Transverse colon (tissue), 4 donors: ENCODE results near the gene MGST2.

ENCODE experiments used
- CTCF ChIP-seq, 5 experiments: fragments of 200-600 bp in 3 of 5; fragments of 450-650 bp in 2 of 5; sonication (generic) in 3 of 5; IDR thresholded peaks; 1 replicate in 2 of 5; 2 replicates in 3 of 5; pipeline ENCODE4 v1.5.1; 2016 to 2017; ENCODE audit warnings: antibody characterized with exemption in 5 of 5, inconsistent platforms in 3 of 5, mild to moderate bottlenecking in 2 of 5, moderate library complexity in 1 of 5
- EP300 ChIP-seq: sonication (generic); formaldehyde crosslinking; IDR thresholded peaks from one replicate; pipeline ENCODE4 v1.6.1; 2017; ENCODE audit warnings: antibody characterized with exemption, low read depth
- POLR2A ChIP-seq: fragments of 450-650 bp; IDR thresholded peaks from one replicate; pipeline ENCODE4 v1.6.1; 2016; ENCODE audit warnings: antibody characterized with exemption, mild to moderate bottlenecking, moderate library complexity
- POLR2AphosphoS5 ChIP-seq, 3 donors: sonication (generic); formaldehyde crosslinking; IDR thresholded peaks; one replicate each; pipeline ENCODE4 v1.6.1; 2016; ENCODE audit warnings: antibody characterized with exemption in 3 of 3

- TF ChIP-seq CTCF (IDR thresholded peaks at IDR 0.05) = no peak
- TF ChIP-seq POLR2A = no peak
- no peak for TF ChIP-seq EP300
- no peak for TF ChIP-seq POLR2AphosphoS5 (IDR thresholded peaks at IDR 0.05)
Observed at GRCh38 chr4:139622901-139623381, 42.7 kb upstream of the MGST2 start.
